Naive thymus-derived CD4-positive, alpha-beta T cell (primary cell): ENCODE results near the gene PCDHGA5. TPM values are rescaled to one million over a fixed set of nuclear protein-coding genes. Genes with fewer than 3 reads are reported as not detected.

Experiments used
- ATAC-seq: fragments of 150-1000 bp; cut with Tn5 transposase; 2 replicates; pipeline ENCODE4 v1.10.0; 2021; ENCODE audit warnings: mild to moderate bottlenecking, moderate library complexity
- CTCF ChIA-PET: fragments of 350-600 bp; sonication (Branson Sonifier 250); formaldehyde crosslinking; loops from one replicate; lab custom pipeline; 2021; ENCODE audit warnings: antibody characterized with exemption; lab: Charles Lee
- POLR2A ChIA-PET: fragments of 350-600 bp; sonication (Branson Sonifier 250); formaldehyde crosslinking; loops from one replicate; lab custom pipeline; 2021; ENCODE audit warnings: antibody characterized with exemption, inconsistent platforms; lab: Charles Lee
- DNase-seq, 9 donors: peaks; one replicate each; pipeline versions ENCODE4 v3.0.0 to v3.0.0-alpha.2; 2020 to 2022; ENCODE audit warnings: mixed read lengths in 1 of 9
- H3K27ac ChIP-seq: one replicate; pipeline ENCODE4 v1.7.0; 2013; ENCODE audit warnings: mild to moderate bottlenecking, low read depth, low read length, moderate library complexity
- H3K27me3 ChIP-seq, 2 donors: one replicate each; pipeline ENCODE4 v1.7.0; 2013; ENCODE audit warnings: low read length in 2 of 2, mild to moderate bottlenecking in 2 of 2, moderate library complexity in 2 of 2; ENCODE audit not compliant: control insufficient read depth in 2 of 2, insufficient read depth in 2 of 2
- H3K36me3 ChIP-seq, 3 experiments: 1 replicate in 2 of 3; 2 replicates in 1 of 3; pipeline ENCODE4 v1.7.0; 2013; ENCODE audit warnings: low read length in 3 of 3, mild to moderate bottlenecking in 3 of 3, moderate library complexity in 1 of 3; ENCODE audit not compliant: insufficient read depth in 3 of 3, control insufficient read depth in 2 of 3
- H3K4me1 ChIP-seq, 2 donors: one replicate each; pipeline ENCODE4 v1.7.0; 2013; ENCODE audit warnings: low read length in 2 of 2, mild to moderate bottlenecking in 2 of 2, moderate library complexity in 1 of 2; ENCODE audit not compliant: control insufficient read depth in 2 of 2, insufficient read depth in 2 of 2
- H3K4me3 ChIP-seq: 2 replicates; pipeline ENCODE4 v1.7.0; 2013; ENCODE audit warnings: mild to moderate bottlenecking, low read length
- H3K9me3 ChIP-seq, 3 experiments: 1 replicate in 2 of 3; 2 replicates in 1 of 3; pipeline ENCODE4 v1.7.0; 2013; ENCODE audit warnings: low read length in 3 of 3; ENCODE audit not compliant: control insufficient read depth in 2 of 3
- H3K27ac Mint-ChIP-seq, 9 donors: one replicate each; pipeline ENCODE4 v1.8.0; 2020 to 2022; ENCODE audit warnings: mixed read lengths in 9 of 9, mild to moderate bottlenecking in 8 of 9, moderate library complexity in 5 of 9, inconsistent platforms in 2 of 9
- H3K27me3 Mint-ChIP-seq, 5 donors: one replicate each; pipeline ENCODE4 v1.8.0; 2021 to 2022; ENCODE audit warnings: mixed read lengths in 5 of 5, mild to moderate bottlenecking in 1 of 5
- H3K36me3 Mint-ChIP-seq, 5 donors: one replicate each; pipeline ENCODE4 v1.8.0; 2020 to 2022; ENCODE audit warnings: mixed read lengths in 5 of 5, mild to moderate bottlenecking in 3 of 5, inconsistent platforms in 1 of 5
- H3K4me1 Mint-ChIP-seq, 7 donors: one replicate each; pipeline ENCODE4 v1.8.0; 2020 to 2022; ENCODE audit warnings: mixed read lengths in 7 of 7, mild to moderate bottlenecking in 3 of 7, inconsistent platforms in 1 of 7
- H3K4me3 Mint-ChIP-seq, 10 donors: one replicate each; pipeline ENCODE4 v1.8.0; 2020 to 2022; ENCODE audit warnings: mild to moderate bottlenecking in 10 of 10, mixed read lengths in 10 of 10, moderate library complexity in 6 of 10, inconsistent platforms in 2 of 10
- H3K9me3 Mint-ChIP-seq, 11 donors: one replicate each; pipeline ENCODE4 v1.8.0; 2020 to 2022; ENCODE audit warnings: mixed read lengths in 11 of 11, mild to moderate bottlenecking in 4 of 11, inconsistent platforms in 1 of 11, moderate library complexity in 1 of 11
- intact Hi-C, 2 donors: fragments of 100-400 bp; cut with micrococcal nuclease; formaldehyde crosslinking; loops; one replicate each; pipeline ENCODE4 v1.15.1; 2023
- polyA plus RNA-seq, 2 donors: library from polyadenylated mRNA; unstranded; fragments of 300-500 nt; fragmentation: Illumina TruSeq; gene quantifications; one replicate each; pipeline ENCODE4 v1.2.3, GENCODE V29; 2021
- total RNA-seq, 6 experiments: library from RNA in 5 of 6; stranded (reverse) in 5 of 6; gene quantifications; 1 replicate in 5 of 6; 2 replicates in 1 of 6; pipeline ENCODE4 v1.2.3 and lab custom pipeline; 2021 to 2026

The PCDHGA5 gene
- total and polyA plus RNA-seq, 7 experiments from 2014 or later, result 0.11 to 0.34 (median 0.24) TPM; not detected in 2

DNA sequence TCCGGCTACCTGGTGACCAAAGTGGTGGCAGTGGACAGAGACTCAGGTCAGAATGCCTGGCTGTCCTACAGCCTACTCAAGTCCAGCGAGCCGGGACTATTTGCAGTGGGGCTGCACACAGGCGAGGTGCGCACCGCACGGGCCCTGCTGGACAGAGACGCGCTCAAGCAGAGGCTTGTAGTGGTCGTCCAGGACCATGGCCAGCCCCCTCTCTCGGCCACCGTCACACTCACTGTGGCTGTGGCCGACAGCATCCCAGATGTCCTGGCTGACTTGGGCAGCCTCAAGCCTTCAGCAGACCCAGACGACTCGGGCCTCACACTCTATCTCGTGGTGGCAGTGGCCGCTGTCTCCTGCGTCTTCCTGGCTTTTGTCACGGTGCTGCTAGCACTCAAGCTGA, 7.0 kb upstream of the PCDHGA5 start:
- no peak for ATAC-seq
- Mint-ChIP-seq H3K9me3 (peaks cover 8 to 91% (median 50%) of the 10 kb centered on the region in 11 donors), H3K27me3 (peaks cover 35 to 90% (median 81%) of the 10 kb centered on the region in 5 donors), H3K36me3 (peaks cover 0 to 33% (median 14%) of the 10 kb centered on the region in 5 donors), H3K27ac (no peak overlapping the region), H3K4me1 (peaks cover 0 to 5% (median 2%) of the 10 kb centered on the region in 7 donors), H3K4me3 (no peak overlapping the region)
- no peak for DNase-seq
- ChIA-PET CTCF (no interaction called here), POLR2A (no interaction called here)
- intact Hi-C loops, result loop anchor here in 1 of 2 donors (5.0 kb wide), 1 partner anchor 155 kb away; no protein-coding TSS in a partner anchor
- H3K4me1 ChIP-seq, result no peaks in the 10 kb centered on the region
- no peak overlapping the region for H3K27ac ChIP-seq
- no peak overlapping the region for H3K4me3 ChIP-seq
- peaks cover 0 to 7% of the 10 kb centered on the region in 2 donors for H3K27me3 ChIP-seq
- peaks cover 0 to 52% (median 0%) of the 10 kb centered on the region in 3 experiments for H3K9me3 ChIP-seq
- no peaks in the 10 kb centered on the region for H3K36me3 ChIP-seq

DNA sequence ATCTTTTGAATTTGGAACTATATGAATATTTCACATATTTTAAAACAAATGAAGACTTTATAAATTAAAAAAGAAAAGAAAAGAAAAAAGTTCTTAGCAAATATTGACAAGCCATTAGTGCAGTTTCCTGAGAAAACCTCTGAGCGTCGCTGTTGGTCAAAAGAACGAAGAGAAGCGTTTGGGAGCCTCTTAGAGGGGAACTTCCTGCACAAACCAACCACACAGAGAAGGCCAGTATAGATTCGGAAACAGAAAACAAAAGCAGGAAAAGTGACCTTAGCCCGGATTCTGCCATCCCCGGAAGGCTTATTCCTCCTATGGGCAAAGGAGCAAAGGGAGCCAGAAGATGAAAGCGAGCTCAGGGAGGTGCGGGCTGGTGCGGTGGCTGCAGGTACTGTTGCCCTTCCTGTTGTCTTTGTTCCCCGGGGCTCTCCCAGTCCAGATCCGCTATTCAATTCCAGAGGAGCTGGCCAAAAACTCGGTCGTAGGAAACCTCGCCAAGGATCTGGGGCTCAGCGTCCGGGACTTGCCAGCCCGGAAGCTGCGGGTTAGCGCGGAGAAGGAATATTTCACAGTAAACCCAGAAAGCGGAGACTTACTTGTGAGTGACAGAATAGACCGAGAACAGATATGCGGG, 4.1 kb upstream of the PCDHGA5 start, which contains the start of gene PCDHGB2:
PCDHGB2 (plus strand) TSS at position 205 of the 637 bp plus-strand sequence; CDS start at position 347, 142 bp downstream.
- Mint-ChIP-seq H3K27me3 (peaks cover 37 to 90% (median 87%) of the 10 kb centered on the region in 5 donors), H3K9me3 (peaks cover 20 to 92% (median 59%) of the 10 kb centered on the region in 11 donors), H3K27ac (peak within 1 kb of the TSS in 3 of 9 donors; percentile 48 to 57 (median 56)), H3K36me3 (peaks cover 6 to 36% (median 18%) of the 10 kb centered on the region in 5 donors), H3K4me1 (peaks cover 0 to 6% (median 3%) of the 10 kb centered on the region in 7 donors), H3K4me3 (peak within 1 kb of the TSS; percentile 33 to 87 (median 78))
- ChIA-PET POLR2A (no interaction called here), CTCF (no interaction called here)
- DNase-seq, result peak in 1 of 9 donors; percentile 22
- Histone ChIP-seq H3K27ac (no peak within 1 kb of the TSS), H3K36me3 (no peaks in the 10 kb centered on the region), H3K4me3 (peak within 1 kb of the TSS; percentile 43), H3K27me3 (peaks cover 5 to 19% of the 10 kb centered on the region in 2 donors), H3K9me3 (peaks cover 0 to 62% (median 0%) of the 10 kb centered on the region in 3 experiments), H3K4me1 (no peaks in the 10 kb centered on the region)
- intact Hi-C loops, result loop anchor here in 1 of 2 donors (1.0 to 10.0 kb wide), 6 partner anchors 57 to 205 kb away; partner anchors contain the start of gene PCDHGB7
- ATAC-seq, result peak; percentile 54

DNA sequence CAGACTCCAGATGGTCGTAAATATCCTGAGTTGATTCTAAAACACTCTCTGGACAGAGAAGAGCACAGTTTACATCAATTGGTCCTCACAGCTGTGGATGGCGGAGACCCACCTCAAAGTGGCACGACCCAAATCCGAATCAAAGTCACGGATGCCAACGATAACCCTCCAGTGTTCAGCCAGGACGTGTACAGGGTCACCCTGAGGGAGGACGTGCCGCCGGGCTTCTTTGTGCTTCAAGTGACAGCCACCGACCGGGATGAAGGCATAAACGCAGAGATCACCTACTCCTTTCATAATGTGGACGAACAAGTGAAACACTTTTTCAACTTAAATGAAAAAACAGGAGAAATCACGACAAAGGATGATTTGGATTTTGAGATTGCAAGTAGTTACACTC, 3.3 kb upstream of the PCDHGA5 start:
- no peak for ATAC-seq
- H3K27ac Mint-ChIP-seq, result peak overlapping the region in 1 of 9 donors; percentile 57
- H3K4me3 Mint-ChIP-seq, result peak overlapping the region in 3 of 10 donors; percentile 9 to 87 (median 81)
- Histone ChIP-seq H3K4me1 (no peaks in the 10 kb centered on the region), H3K27me3 (peaks cover 5 to 24% of the 10 kb centered on the region in 2 donors), H3K27ac (no peak overlapping the region), H3K4me3 (peak overlapping the region; percentile 43), H3K9me3 (peaks cover 0 to 62% (median 0%) of the 10 kb centered on the region in 3 experiments), H3K36me3 (no peaks in the 10 kb centered on the region)
- H3K9me3 Mint-ChIP-seq, result peaks cover 20 to 92% (median 63%) of the 10 kb centered on the region in 11 donors
- H3K36me3 Mint-ChIP-seq, result peaks cover 8 to 39% (median 22%) of the 10 kb centered on the region in 5 donors
- ChIA-PET CTCF (no interaction called here), POLR2A (no interaction called here)
- H3K27me3 Mint-ChIP-seq, result peaks cover 45 to 90% (median 88%) of the 10 kb centered on the region in 5 donors
- H3K4me1 Mint-ChIP-seq, result peaks cover 0 to 6% (median 3%) of the 10 kb centered on the region in 7 donors
- no peak for DNase-seq
- intact Hi-C loops, result loop anchor here in 1 of 2 donors (5.0 to 10.0 kb wide), 2 partner anchors 57 to 126 kb away; partner anchors contain the start of gene PCDHGB7

DNA sequence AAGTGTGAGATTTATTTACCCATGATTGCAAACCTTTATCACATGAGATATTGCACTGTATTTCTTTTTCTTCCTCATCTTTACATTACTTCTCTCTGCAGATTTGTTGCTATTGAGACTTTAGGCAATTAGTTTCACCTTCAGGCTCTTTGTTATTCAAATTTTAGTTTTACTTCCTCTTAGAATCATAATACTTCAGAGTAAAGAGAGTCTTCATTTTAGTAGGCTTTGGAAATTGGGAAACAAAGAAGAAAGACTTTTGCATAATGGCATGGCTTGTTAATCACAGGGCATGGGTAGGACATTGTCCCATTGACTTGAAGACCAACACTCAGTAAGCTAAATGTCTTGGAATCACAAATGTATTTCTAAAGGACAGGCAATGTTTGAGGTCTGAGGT, 1.2 kb upstream of the PCDHGA5 start:
- no peak for ATAC-seq
- H3K27ac ChIP-seq, result no peak overlapping the region
- Mint-ChIP-seq H3K4me3 (peak overlapping the region in 2 of 10 donors; percentile 2 to 13), H3K36me3 (peaks cover 8 to 42% (median 19%) of the 10 kb centered on the region in 5 donors), H3K4me1 (peaks cover 0 to 6% (median 3%) of the 10 kb centered on the region in 7 donors), H3K9me3 (peaks cover 16 to 89% (median 66%) of the 10 kb centered on the region in 11 donors), H3K27me3 (peaks cover 48 to 88% (median 83%) of the 10 kb centered on the region in 5 donors), H3K27ac (peak overlapping the region in 2 of 9 donors; percentile 22 to 70)
- H3K4me1 ChIP-seq, result no peaks in the 10 kb centered on the region
- H3K36me3 ChIP-seq, result no peaks in the 10 kb centered on the region
- DNase-seq, result no peak
- H3K4me3 ChIP-seq, result no peak overlapping the region
- ChIA-PET CTCF (interaction anchor here (0.5 kb wide), 1 partner anchor 47 kb away, joined by 7 read pairs; no protein-coding TSS in a partner anchor), POLR2A (no interaction called here)
- intact Hi-C loops, result loop anchor here in 1 of 2 donors (5.0 to 10.0 kb wide), 2 partner anchors 55 to 128 kb away; partner anchors contain the start of gene PCDHGB7
- peaks cover 0 to 54% (median 0%) of the 10 kb centered on the region in 3 experiments for H3K9me3 ChIP-seq
- H3K27me3 ChIP-seq, result peaks cover 5 to 27% of the 10 kb centered on the region in 2 donors

DNA sequence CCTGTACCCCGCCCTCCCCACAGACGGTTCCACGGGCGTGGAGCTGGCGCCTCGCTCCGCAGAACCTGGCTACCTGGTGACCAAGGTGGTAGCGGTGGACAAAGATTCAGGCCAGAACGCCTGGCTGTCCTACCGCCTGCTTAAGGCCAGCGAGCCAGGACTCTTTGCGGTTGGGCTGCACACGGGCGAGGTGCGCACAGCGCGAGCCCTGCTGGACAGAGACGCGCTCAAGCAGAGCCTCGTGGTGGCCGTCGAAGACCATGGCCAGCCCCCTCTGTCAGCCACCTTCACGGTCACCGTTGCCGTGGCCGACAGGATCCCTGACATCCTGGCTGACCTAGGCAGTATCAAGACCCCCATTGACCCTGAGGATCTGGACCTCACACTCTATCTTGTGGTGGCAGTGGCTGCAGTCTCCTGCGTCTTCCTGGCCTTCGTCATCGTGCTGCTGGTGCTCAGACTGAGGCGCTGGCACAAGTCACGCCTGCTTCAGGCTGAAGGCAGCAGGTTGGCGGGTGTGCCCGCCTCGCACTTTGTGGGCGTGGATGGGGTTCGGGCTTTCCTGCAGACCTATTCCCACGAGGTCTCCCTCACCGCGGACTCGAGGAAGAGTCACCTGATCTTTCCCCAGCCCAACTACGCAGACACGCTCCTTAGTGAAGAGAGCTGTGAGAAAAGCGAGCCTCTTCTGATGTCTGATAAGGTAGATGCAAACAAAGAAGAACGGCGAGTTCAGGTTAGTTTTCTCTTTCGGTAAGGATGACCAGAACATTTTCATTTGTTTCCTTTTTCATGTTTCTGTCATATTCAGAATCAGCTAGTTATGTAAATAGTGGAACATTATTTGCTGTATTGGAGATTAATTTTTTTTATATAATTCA, 2.3 kb downstream of the PCDHGA5 start:
- Histone ChIP-seq H3K27me3 (peaks cover 5 to 25% of the 10 kb centered on the region in 2 donors), H3K9me3 (peaks cover 0 to 49% (median 0%) of the 10 kb centered on the region in 3 experiments), H3K36me3 (no peaks in the 10 kb centered on the region), H3K4me1 (no peaks in the 10 kb centered on the region), H3K27ac (no peak overlapping the region), H3K4me3 (no peak overlapping the region)
- Mint-ChIP-seq H3K27ac (no peak overlapping the region), H3K4me1 (peaks cover 2 to 12% (median 6%) of the 10 kb centered on the region in 7 donors), H3K9me3 (peaks cover 12 to 93% (median 59%) of the 10 kb centered on the region in 11 donors), H3K4me3 (no peak overlapping the region), H3K36me3 (peaks cover 8 to 34% (median 16%) of the 10 kb centered on the region in 5 donors), H3K27me3 (peaks cover 54 to 93% (median 83%) of the 10 kb centered on the region in 5 donors)
- no peak for ATAC-seq
- intact Hi-C loops, result loop anchor here in 1 of 2 donors (10.0 kb wide), 1 partner anchor 131 kb away; no protein-coding TSS in a partner anchor
- POLR2A ChIA-PET, result no interaction called here
- no peak for DNase-seq
- CTCF ChIA-PET, result no interaction called here
